ENCODE measurements around the gene CD2BP2. TPM values are rescaled to one million over a fixed set of nuclear protein-coding genes. Genes with fewer than 3 reads are reported as not detected.
A peak's percentile ranks its signal among the peaks of the same experiment; 100 is the strongest.

The CD2BP2 gene
- total and polyA plus RNA-seq, 2 of the 13 experiments (the other 11 are each of a cell fraction or from before 2014, with no cell fraction given), result 24.9 to 54.6 TPM

GRCh38 chr16:30377812-30378235 lies 22.7 kb upstream of the CD2BP2 start (continued):
- TF ChIP-seq ZNF317 (CRISPR knock-in tag; IDR thresholded peaks at IDR 0.05), result peak; percentile 44; the same call in 1 of the 2 replicates
- TF ChIP-seq JUND (CRISPR knock-in tag; IDR thresholded peaks at IDR 0.05), result no peak
- no peak for TF ChIP-seq ZNF276 (CRISPR knock-in tag; IDR thresholded peaks at IDR 0.05; ENCODE audit: low read depth)
- TF ChIP-seq ZNF589 (CRISPR knock-in tag; conservative IDR thresholded peaks at IDR 0.05), result no peak; the same call in 1 of the 2 replicates
- no peak for TF ChIP-seq NFIC (IDR thresholded peaks at IDR 0.05; ENCODE audit: low read length)
- no peak for TF ChIP-seq ZSCAN5A (CRISPR knock-in tag; IDR thresholded peaks at IDR 0.05; ENCODE audit: borderline replicate concordance)
- no peak for TF ChIP-seq ADNP (CRISPR knock-in tag; IDR thresholded peaks at IDR 0.05)
- TF ChIP-seq SKI (IDR thresholded peaks at IDR 0.05; ENCODE audit: partially characterized antibody), result no peak
- peak; percentile 34; the same call in 1 of the 2 replicates for TF ChIP-seq ZNF333 (CRISPR knock-in tag; IDR thresholded peaks at IDR 0.05; ENCODE audit: borderline replicate concordance)
- no peak for TF ChIP-seq TOPORS (CRISPR knock-in tag; IDR thresholded peaks at IDR 0.05)
- TF ChIP-seq TCF7 (IDR thresholded peaks at IDR 0.05; ENCODE audit: low read depth), result no peak
- no peak for TF ChIP-seq ISL2 (CRISPR knock-in tag; IDR thresholded peaks at IDR 0.05)
- TF ChIP-seq MLLT10 (CRISPR knock-in tag; IDR thresholded peaks at IDR 0.05), result no peak
- TF ChIP-seq ZNF672 (CRISPR knock-in tag; IDR thresholded peaks at IDR 0.05), result no peak
- TF ChIP-seq TFAP4 (IDR thresholded peaks at IDR 0.05; ENCODE audit: borderline replicate concordance, low read depth), result no peak
- no peak; the same call in 1 of the 2 replicates for TF ChIP-seq ZFP91 (CRISPR knock-in tag; IDR thresholded peaks at IDR 0.05; ENCODE audit: borderline replicate concordance)
- TF ChIP-seq SRSF1 (optimal IDR thresholded peaks at IDR 0.05; ENCODE audit: low read depth, low read length), result no peak
- no peak for TF ChIP-seq ZNF142 (CRISPR knock-in tag; IDR thresholded peaks at IDR 0.05)
- TF ChIP-seq U2AF1 (optimal IDR thresholded peaks at IDR 0.05; ENCODE audit: low read depth, low read length), result no peak
- no peak for TF ChIP-seq STAT5B (CRISPR knock-in tag; IDR thresholded peaks at IDR 0.05)
